HCT116 (cell line): ENCODE data around the gene KIAA0930. TPM values are rescaled to one million over a fixed set of nuclear protein-coding genes. Genes with fewer than 3 reads are reported as not detected.

ENCODE experiments used
- ATAC-seq: fragments of 200-7000 bp; cut with Tn5 transposase; 2 replicates; pipeline ENCODE4 v1.9.1; 2020; ENCODE audit warnings: mild to moderate bottlenecking, moderate library complexity
- BruUV-seq: library from RNA; stranded (reverse); fragments of 400-500 nt; replicated peaks from 2 replicates; lab custom pipeline; 2021; lab: Mats Ljungman, UMichigan
- CTCF ChIA-PET: fragments of 300-600 bp; sonication (Branson Sonifier 250); formaldehyde crosslinking; loops from one replicate; lab custom pipeline; 2021; ENCODE audit warnings: antibody characterized with exemption; lab: Charles Lee
- POLR2A ChIA-PET: fragments of 300-600, 350-600 bp; sonication (Branson Sonifier 250); formaldehyde crosslinking; loops from one replicate; lab custom pipeline; 2021; ENCODE audit warnings: antibody characterized with exemption; lab: Charles Lee
- RAD21 ChIA-PET, 2 experiments: fragments of 300-600 bp; sonication (Branson Sonifier 250); formaldehyde crosslinking; loops; one replicate each; lab custom pipeline; 2023; ENCODE audit warnings: low total read pairs in 2 of 2; ENCODE audit not compliant: uncharacterized antibody in 2 of 2, unreplicated experiment in 2 of 2, low non-redundant PET in 1 of 2; lab: Charles Lee
- DNase-seq: peaks from one replicate; pipeline ENCODE4 v3.0.0-alpha.2; 2010; ENCODE audit warnings: low read depth, low spot score
- H2AFZ ChIP-seq: fragments of 200-600 bp; shearing (Covaris generic), sonication (generic); 2 replicates; pipeline ENCODE4 v1.6.1; 2017; ENCODE audit warnings: low read depth, mixed run types, mixed read lengths, antibody characterized with exemption, low read length; ENCODE audit not compliant: poor library complexity, severe bottlenecking
- H3K27ac ChIP-seq: 2 replicates; pipeline ENCODE4 v1.5.1; 2012; ENCODE audit warnings: low read depth, low read length
- H3K27me3 ChIP-seq: fragments of 200-600 bp; sonication (generic); 2 replicates; pipeline ENCODE4 v1.6.1; 2016; ENCODE audit warnings: mixed run types, low read length, mixed read lengths; ENCODE audit not compliant: insufficient read depth
- H3K36me3 ChIP-seq, 2 experiments: fragments of 200-500 bp in 1 of 2; fragments of 200-600 bp in 1 of 2; sonication (Bioruptor generic) in 1 of 2; sonication (generic) in 1 of 2; 2 replicates each; pipeline versions ENCODE4 v1.5.1 to v1.6.1; 2014 to 2016; ENCODE audit warnings: low read length in 2 of 2, inconsistent platforms in 1 of 2, mixed read lengths in 1 of 2, mixed run types in 1 of 2; ENCODE audit not compliant: insufficient read depth in 2 of 2, control insufficient read depth in 1 of 2
- H3K4me1 ChIP-seq, 2 experiments: fragments of 200-600 bp in 1 of 2; sonication (generic) in 1 of 2; 2 replicates each; pipeline versions ENCODE4 v1.5.1 to v1.6.1; 2012 to 2017; ENCODE audit warnings: low read length in 2 of 2, inconsistent platforms in 1 of 2, mild to moderate bottlenecking in 1 of 2, mixed read lengths in 1 of 2, mixed run types in 1 of 2, moderate library complexity in 1 of 2; ENCODE audit not compliant: insufficient read depth in 2 of 2, control insufficient read depth in 1 of 2
- H3K4me2 ChIP-seq: fragments of 200-600 bp; sonication (generic); 2 replicates; pipeline ENCODE4 v1.6.1; 2017; ENCODE audit warnings: mixed run types, low read length, mixed read lengths
- H3K4me3 ChIP-seq, 2 experiments: fragments of 200-600 bp in 1 of 2; sonication (generic) in 1 of 2; replicated peaks in 1 of 2; 2 replicates each; pipeline ENCODE4 v1.5.1; 2011 to 2016; ENCODE audit warnings: low read length in 2 of 2, control low read depth in 1 of 2, low read depth in 1 of 2, mild to moderate bottlenecking in 1 of 2, mixed read lengths in 1 of 2, mixed run types in 1 of 2
- H3K79me2 ChIP-seq: fragments of 200-600 bp; sonication (generic); 2 replicates; pipeline ENCODE4 v1.6.1; 2017; ENCODE audit warnings: mild to moderate bottlenecking, mixed run types, low read length, moderate library complexity, mixed read lengths; ENCODE audit not compliant: insufficient read depth
- H3K9ac ChIP-seq: fragments of 200-600 bp; sonication (generic); 2 replicates; pipeline ENCODE4 v1.6.1; 2016; ENCODE audit warnings: low read length, mixed read lengths
- H3K9me2 ChIP-seq: fragments of 200-600 bp; sonication (generic), shearing (Covaris generic); 2 replicates; pipeline ENCODE4 v1.6.1; 2017; ENCODE audit warnings: mixed run types, mild to moderate bottlenecking, moderate library complexity; ENCODE audit not compliant: insufficient read depth
- H3K9me3 ChIP-seq, 2 experiments: fragments of 200-500 bp in 1 of 2; fragments of 200-600 bp in 1 of 2; sonication (Bioruptor generic) in 1 of 2; sonication (generic) in 1 of 2; 2 replicates each; pipeline ENCODE4 v1.6.1; 2014 to 2017; ENCODE audit warnings: low read length in 2 of 2, mixed read lengths in 2 of 2, inconsistent platforms in 1 of 2, low read depth in 1 of 2, mild to moderate bottlenecking in 1 of 2, mixed run types in 1 of 2, moderate library complexity in 1 of 2; ENCODE audit not compliant: control insufficient read depth in 1 of 2, insufficient read depth in 1 of 2
- H4K20me1 ChIP-seq: fragments of 200-600 bp; sonication (generic), shearing (Covaris generic); 2 replicates; pipeline ENCODE4 v1.6.1; 2017; ENCODE audit warnings: mixed run types, mild to moderate bottlenecking, moderate library complexity; ENCODE audit not compliant: insufficient read depth
- CBX3 ChIP-seq: IDR thresholded peaks from 2 replicates; pipeline ENCODE4 v1.6.1; 2012; ENCODE audit warnings: low read depth
- CEBPB ChIP-seq: IDR thresholded peaks from 2 replicates; pipeline ENCODE4 v1.6.1; 2012; ENCODE audit warnings: low read depth
- CTCF ChIP-seq, 3 experiments: fragments of 200-600 bp in 1 of 3; sonication (generic) in 1 of 3; IDR thresholded peaks in 2 of 3; conservative IDR thresholded peaks in 1 of 3; 2 replicates each; pipeline ENCODE4 v1.5.1; 2012 to 2017; ENCODE audit warnings: low read depth in 2 of 3, low read length in 2 of 3, antibody characterized with exemption in 1 of 3, borderline replicate concordance in 1 of 3, control low read depth in 1 of 3, mild to moderate bottlenecking in 1 of 3, mixed read lengths in 1 of 3, mixed run types in 1 of 3, moderate library complexity in 1 of 3; ENCODE audit not compliant: insufficient read depth in 1 of 3
- EGR1 ChIP-seq: IDR thresholded peaks from 2 replicates; pipeline ENCODE4 v1.6.1; 2012; ENCODE audit warnings: low read depth
- EZH2 ChIP-seq: fragments of 200-600 bp; sonication (generic); IDR thresholded peaks from 2 replicates; pipeline ENCODE4 v1.6.1; 2017; ENCODE audit warnings: antibody characterized with exemption, mixed run types
- EZH2phosphoT487 ChIP-seq: fragments of 200-600 bp; IDR thresholded peaks from 2 replicates; pipeline ENCODE4 v1.6.1; 2018; ENCODE audit warnings: antibody characterized with exemption, borderline replicate concordance
- POLR2A ChIP-seq: IDR thresholded peaks from 2 replicates; pipeline ENCODE4 v1.7.0; 2011; ENCODE audit warnings: borderline replicate concordance; ENCODE audit not compliant: insufficient read depth, insufficient read length; ENCODE audit errors: extremely low read depth
- POLR2AphosphoS5 ChIP-seq: IDR thresholded peaks from 2 replicates; pipeline ENCODE4 v1.6.1; 2011; ENCODE audit warnings: mild to moderate bottlenecking, low read depth, low read length, moderate library complexity
- RAD21 ChIP-seq: IDR thresholded peaks from 2 replicates; pipeline ENCODE4 v1.6.1; 2012; ENCODE audit warnings: low read depth, mild to moderate bottlenecking
- SIN3A ChIP-seq: IDR thresholded peaks from 2 replicates; pipeline ENCODE4 v1.6.1; 2012; ENCODE audit warnings: low read depth
- TCF7L2 ChIP-seq: IDR thresholded peaks from 2 replicates; pipeline ENCODE4 v1.7.0; 2011; ENCODE audit warnings: borderline replicate concordance, inconsistent platforms; ENCODE audit not compliant: insufficient read depth, insufficient read length; ENCODE audit errors: extremely low read depth
- ZFX ChIP-seq: fragments of 450-650 bp; IDR thresholded peaks from 2 replicates; pipeline ENCODE4 v1.6.1; 2017
- ZNF274 ChIP-seq: fragments of 200-500 bp; sonication (Bioruptor generic); IDR thresholded peaks from 2 replicates; pipeline ENCODE4 v1.6.1; 2014; ENCODE audit warnings: mild to moderate bottlenecking, low read depth, low read length, inconsistent platforms
- intact Hi-C: fragments of 100-400 bp; cut with micrococcal nuclease; formaldehyde crosslinking; loops from 2 replicates; pipeline ENCODE4 v1.10.0; 2022
- total RNA-seq: library from RNA; stranded (reverse); gene quantifications from one replicate; pipeline ENCODE4 v1.2.1, GENCODE V29; 2021; ENCODE audit not compliant: unreplicated experiment

The KIAA0930 gene
- total RNA-seq, 1 experiment from 2014 or later: 60.9 TPM

GRCh38 chr22:45231293-45231692 lies 9.4 kb downstream of the KIAA0930 start:
- Histone ChIP-seq H3K27me3 (no peaks in the 10 kb centered on the region), H3K4me1 (no peaks in the 10 kb centered on the region), H3K4me3 (no peak overlapping the region), H3K9ac (no peak overlapping the region), H3K79me2 (peaks cover 13% of the 10 kb centered on the region; the same call in 1 of the 2 replicates), H3K9me2 (no peaks in the 10 kb centered on the region), H2AFZ (no peak overlapping the region), H3K27ac (no peak overlapping the region), H3K9me3 (no peaks in the 10 kb centered on the region), H3K4me2 (no peak overlapping the region), H3K36me3 (no peaks in the 10 kb centered on the region), H4K20me1 (no peaks in the 10 kb centered on the region)
- DNase-seq: no peak
- TF ChIP-seq CTCF (IDR thresholded peaks at IDR 0.05 in 2 of 3, conservative IDR thresholded peaks at IDR 0.05 in 1 of 3; ENCODE audit: borderline replicate concordance in 1 of 3, insufficient read depth in 1 of 3, low read depth in 2 of 3, low read length in 2 of 3): no peak
- ChIA-PET POLR2A (no interaction called here), RAD21 (no interaction called here), CTCF (no interaction called here)
- intact Hi-C loops: no loop called here
- BruUV-seq: no TSS peak
- ATAC-seq: no peak

DNA sequence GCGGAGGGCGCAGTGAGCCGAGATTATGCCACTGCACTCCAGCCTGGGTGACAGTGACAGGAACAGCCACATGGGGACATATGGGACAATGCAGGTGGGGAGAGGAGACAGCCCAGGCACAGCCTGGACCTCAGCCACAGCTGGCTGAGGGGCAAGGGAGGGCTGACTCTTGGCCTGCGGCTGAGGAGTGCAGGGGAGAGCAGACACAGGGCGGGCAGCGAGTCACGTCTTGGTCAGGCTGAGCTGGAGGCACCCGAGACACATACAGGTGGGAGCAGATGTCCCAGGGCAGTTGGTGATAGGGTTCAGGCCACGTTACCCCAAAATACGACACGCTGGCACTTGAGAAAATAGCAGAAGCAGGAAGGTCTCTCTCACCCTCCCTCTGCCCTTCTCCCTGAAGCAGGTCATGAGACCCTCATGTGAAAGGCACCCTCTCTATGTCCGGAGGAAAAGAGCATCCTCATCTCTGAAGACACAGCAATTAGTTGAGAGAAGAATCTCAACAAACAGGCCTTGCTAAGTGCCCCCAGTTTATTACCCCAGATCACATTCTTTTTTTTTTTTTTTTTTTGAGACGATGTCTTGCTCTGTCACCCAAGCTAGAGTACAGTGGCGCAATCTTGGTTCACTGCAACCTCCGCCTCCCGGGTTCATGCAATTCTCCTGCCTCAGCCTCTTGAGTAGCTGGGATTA lies 10.5 kb downstream of the KIAA0930 start:
- no peak overlapping the region for H3K27ac ChIP-seq
- intact Hi-C loops: no loop called here
- H3K4me1 ChIP-seq: no peaks in the 10 kb centered on the region
- H3K79me2 ChIP-seq: 0 out of 2 replicates have a peak, but pooled peaks cover 8% of the 10 kb centered on the region
- H2AFZ ChIP-seq: no peak overlapping the region
- no peaks in the 10 kb centered on the region for H3K36me3 ChIP-seq
- no peak overlapping the region for H3K9ac ChIP-seq
- DNase-seq (no peak), ATAC-seq (no peak)
- H3K4me2 ChIP-seq: no peak overlapping the region
- no peaks in the 10 kb centered on the region for H4K20me1 ChIP-seq
- POLR2A ChIA-PET: no interaction called here
- H3K9me3 ChIP-seq: no peaks in the 10 kb centered on the region
- no TSS peak for BruUV-seq
- no peak overlapping the region for H3K4me3 ChIP-seq
- CTCF ChIA-PET: no interaction called here
- RAD21 ChIA-PET: no interaction called here
- no peaks in the 10 kb centered on the region for H3K9me2 ChIP-seq
- no peaks in the 10 kb centered on the region for H3K27me3 ChIP-seq
- TF ChIP-seq EGR1: no peak
- no peak for TF ChIP-seq CTCF (IDR thresholded peaks at IDR 0.05 in 2 of 3, conservative IDR thresholded peaks at IDR 0.05 in 1 of 3; ENCODE audit: borderline replicate concordance in 1 of 3, insufficient read depth in 1 of 3, low read depth in 2 of 3, low read length in 2 of 3)
- TF ChIP-seq SIN3A: no peak
- no peak for TF ChIP-seq EZH2
- no peak for TF ChIP-seq POLR2A
- TF ChIP-seq TCF7L2: no peak
- no peak for TF ChIP-seq ZNF274
- no peak for TF ChIP-seq EZH2phosphoT487
- TF ChIP-seq CEBPB: no peak
- TF ChIP-seq CBX3: no peak
- no peak for TF ChIP-seq RAD21
- no peak for TF ChIP-seq ZFX
- TF ChIP-seq POLR2AphosphoS5: no peak
